CMK (cell line): ENCODE measurements around the gene ZFP2.

Source experiments
- DNase-seq: peaks from one replicate; pipeline ENCODE4 v3.0.0-alpha.2; 2010; ENCODE audit warnings: low read depth

Gene ZFP2

GRCh38 chr5:178981381-178981780 is 85.7 kb downstream of the ZFP2 start:
- DNase-seq: no peak
